ENCODE results near the gene SOWAHC. TPM values are rescaled to one million over a fixed set of nuclear protein-coding genes. Genes with fewer than 3 reads are reported as not detected.

The SOWAHC gene
- total and polyA plus RNA-seq, 2 donors (not counting 3 experiments of a cell fraction or from before 2014, with no cell fraction given) = 1.0 to 4.1 TPM

- H3K36me3 ChIP-seq (ENCODE audit: control insufficient read depth in 2 of 2, extremely low read depth in 1 of 2, insufficient read depth in 2 of 2, low read length in 2 of 2) = no peaks in the 10 kb centered on the region
- no peak for FAIRE-seq
- H4K20me1 ChIP-seq (replicated peaks; ENCODE audit: control insufficient read depth, extremely low read depth, insufficient read depth, low read length) = peaks cover 3% of the 10 kb centered on the region
- BruUV-seq (replicated peaks) = no TSS peak
- H3K9me1 ChIP-seq (replicated peaks; ENCODE audit: control insufficient read depth, extremely low read depth, insufficient read depth, low read length) = no peaks in the 10 kb centered on the region
- no peak overlapping the region for H3K4me3 ChIP-seq (replicated peaks in 1 of 3; ENCODE audit: insufficient read depth in 1 of 3, low read depth in 1 of 3, low read length in 3 of 3)
- POLR2A ChIA-PET = no interaction called here
- peaks cover 0 to 6% of the 10 kb centered on the region in 2 experiments for H3K27me3 ChIP-seq (ENCODE audit: control insufficient read depth in 2 of 2, insufficient read depth in 2 of 2, low read length in 2 of 2)
- H3K79me2 ChIP-seq (ENCODE audit: control insufficient read depth, insufficient read depth, low read length) = no peaks in the 10 kb centered on the region
- no peak overlapping the region for H3K27ac ChIP-seq (ENCODE audit: insufficient read depth, low read depth, low read length)
- dilution Hi-C loops (cut with MboI; ENCODE audit: extremely low pct_ligation_motif_present, low sequenced_read_pairs) = no loop called here
- no peak for DNase-seq (ENCODE audit: low read depth, low spot score)
- CTCF ChIA-PET = no interaction called here
- no peaks in the 10 kb centered on the region for H3K9me3 ChIP-seq (replicated peaks; ENCODE audit: control insufficient read depth, insufficient read depth, low read length)
- H3K4me2 ChIP-seq (ENCODE audit: insufficient read depth, low read length) = no peak overlapping the region
- no peaks in the 10 kb centered on the region for H3K4me1 ChIP-seq (ENCODE audit: control insufficient read depth, extremely low read depth, insufficient read depth, low read length)
- intact Hi-C loops (cut with micrococcal nuclease) = no loop called here
- H2AFZ ChIP-seq (ENCODE audit: low read depth, low read length) = no peak overlapping the region
- no peak overlapping the region for H3K9ac ChIP-seq (replicated peaks; ENCODE audit: extremely low read depth, insufficient read depth, low read length)
- TF ChIP-seq FOS (IDR thresholded peaks at IDR 0.05; ENCODE audit: borderline replicate concordance, insufficient read depth, low read length) = no peak
- no peak for TF ChIP-seq EZH2 (IDR thresholded peaks at IDR 0.05; ENCODE audit: borderline replicate concordance, low read depth, low read length, severe bottlenecking)
- no peak for TF ChIP-seq POLR2AphosphoS5 (IDR thresholded peaks at IDR 0.05; ENCODE audit: insufficient read depth, low read depth, low read length)
- no peak for TF ChIP-seq JUN (IDR thresholded peaks at IDR 0.05; ENCODE audit: borderline replicate concordance, insufficient read depth, insufficient read length, low read depth)
- no peak for TF ChIP-seq GATA2 (IDR thresholded peaks at IDR 0.05; ENCODE audit: insufficient read depth, insufficient read length, low read depth, low read length)
- no peak for TF ChIP-seq MYC (IDR thresholded peaks at IDR 0.05; ENCODE audit: low read depth, low read length)
- no peak for TF ChIP-seq MAX (IDR thresholded peaks at IDR 0.05; ENCODE audit: insufficient read depth, insufficient read length)
- TF ChIP-seq, protein P1, sequence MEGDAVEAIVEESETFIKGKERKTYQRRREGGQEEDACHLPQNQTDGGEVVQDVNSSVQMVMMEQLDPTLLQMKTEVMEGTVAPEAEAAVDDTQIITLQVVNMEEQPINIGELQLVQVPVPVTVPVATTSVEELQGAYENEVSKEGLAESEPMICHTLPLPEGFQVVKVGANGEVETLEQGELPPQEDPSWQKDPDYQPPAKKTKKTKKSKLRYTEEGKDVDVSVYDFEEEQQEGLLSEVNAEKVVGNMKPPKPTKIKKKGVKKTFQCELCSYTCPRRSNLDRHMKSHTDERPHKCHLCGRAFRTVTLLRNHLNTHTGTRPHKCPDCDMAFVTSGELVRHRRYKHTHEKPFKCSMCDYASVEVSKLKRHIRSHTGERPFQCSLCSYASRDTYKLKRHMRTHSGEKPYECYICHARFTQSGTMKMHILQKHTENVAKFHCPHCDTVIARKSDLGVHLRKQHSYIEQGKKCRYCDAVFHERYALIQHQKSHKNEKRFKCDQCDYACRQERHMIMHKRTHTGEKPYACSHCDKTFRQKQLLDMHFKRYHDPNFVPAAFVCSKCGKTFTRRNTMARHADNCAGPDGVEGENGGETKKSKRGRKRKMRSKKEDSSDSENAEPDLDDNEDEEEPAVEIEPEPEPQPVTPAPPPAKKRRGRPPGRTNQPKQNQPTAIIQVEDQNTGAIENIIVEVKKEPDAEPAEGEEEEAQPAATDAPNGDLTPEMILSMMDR (IDR thresholded peaks at IDR 0.05; ENCODE audit: extremely low read depth in 1 of 2, insufficient read depth in 1 of 2, low read depth in 1 of 2, low read length in 2 of 2) = no peak
- TF ChIP-seq POLR2A (IDR thresholded peaks at IDR 0.05; ENCODE audit: low read depth, low read length) = no peak
Observed at GRCh38 chr2:109647636-109648035, 33.5 kb downstream of the SOWAHC start.

Measured in endothelial cell of umbilical vein (primary cell).